Muscle layer of duodenum (tissue), 2 donors: ENCODE measurements around the gene PXDC1.

Source experiments
- H3K27ac ChIP-seq: one replicate; pipeline ENCODE4 v1.7.0; 2013; ENCODE audit warnings: mild to moderate bottlenecking, low read length
- H3K27me3 ChIP-seq: one replicate; pipeline ENCODE4 v1.7.0; 2013; ENCODE audit warnings: low read depth, mild to moderate bottlenecking, control low read depth, low read length
- H3K36me3 ChIP-seq, 2 donors: one replicate each; pipeline ENCODE4 v1.7.0; 2013; ENCODE audit warnings: low read length in 2 of 2, control low read depth in 1 of 2, mild to moderate bottlenecking in 1 of 2; ENCODE audit not compliant: insufficient read depth in 2 of 2, control insufficient read depth in 1 of 2
- H3K4me1 ChIP-seq, 2 donors: one replicate each; pipeline ENCODE4 v1.7.0; 2013; ENCODE audit warnings: low read length in 2 of 2, mild to moderate bottlenecking in 2 of 2, control low read depth in 1 of 2, moderate library complexity in 1 of 2; ENCODE audit not compliant: insufficient read depth in 2 of 2, control insufficient read depth in 1 of 2
- H3K4me3 ChIP-seq, 2 donors: one replicate each; pipeline ENCODE4 v1.7.0; 2013; ENCODE audit warnings: low read length in 2 of 2, low read depth in 1 of 2, mild to moderate bottlenecking in 1 of 2
- H3K9me3 ChIP-seq, 2 donors: one replicate each; pipeline ENCODE4 v1.7.0; 2013; ENCODE audit warnings: low read length in 2 of 2, control low read depth in 1 of 2, mild to moderate bottlenecking in 1 of 2; ENCODE audit not compliant: control insufficient read depth in 1 of 2
- donor health status: healthy.

Gene PXDC1

DNA sequence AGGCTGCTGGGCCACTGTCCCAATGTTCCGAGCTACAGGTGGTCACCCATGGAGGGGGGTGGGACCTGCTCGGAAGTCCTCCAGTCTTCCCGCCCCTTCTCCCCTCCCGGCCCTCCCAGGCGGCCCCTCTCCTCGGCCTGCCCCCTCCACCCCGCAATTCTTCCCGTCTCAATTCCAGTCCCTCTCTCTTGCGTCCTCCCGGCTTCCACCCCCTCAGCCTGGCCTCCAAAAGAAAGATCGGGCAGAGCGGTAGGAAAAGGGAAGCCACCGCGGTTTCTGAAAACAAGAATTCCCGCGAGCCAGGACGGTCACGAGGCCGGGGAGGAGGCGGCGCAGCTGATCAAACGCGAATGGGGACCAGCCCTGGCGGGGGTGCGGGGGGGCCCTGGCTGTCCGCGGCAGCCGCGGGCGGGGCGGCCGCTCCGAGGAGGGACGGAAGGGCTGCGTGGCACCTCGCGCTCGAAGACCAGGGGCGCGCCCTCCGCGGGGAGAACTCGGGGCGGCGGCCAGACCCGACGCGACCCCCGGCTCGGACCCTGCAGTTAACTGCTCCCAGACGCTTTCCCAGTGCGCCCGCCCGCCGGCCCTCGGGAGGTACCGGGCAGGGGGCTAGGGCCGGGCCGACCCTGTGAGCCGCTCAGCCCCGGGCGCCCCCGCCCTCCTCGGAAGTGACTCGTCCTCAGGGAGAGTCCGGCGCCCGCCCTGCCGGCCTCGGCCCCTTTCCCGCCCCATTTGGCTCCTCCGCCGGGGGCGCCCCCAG is 1.0 kb downstream of the PXDC1 start:
- no peaks in the 10 kb centered on the region for H3K9me3 ChIP-seq
- peak overlapping the region; percentile 59 to 77 for H3K4me3 ChIP-seq
- H3K36me3 ChIP-seq: peaks cover 5 to 13% of the 10 kb centered on the region in 2 donors
- H3K4me1 ChIP-seq: peaks cover 12 to 40% of the 10 kb centered on the region in 2 donors
- no peaks in the 10 kb centered on the region for H3K27me3 ChIP-seq
- H3K27ac ChIP-seq: peak overlapping the region; percentile 71

GRCh38 chr6:3749977-3750316 is 1.6 kb downstream of the PXDC1 start:
- Histone ChIP-seq H3K9me3 (no peaks in the 10 kb centered on the region), H3K4me3 (peak overlapping the region; percentile 59 to 77), H3K27ac (peak overlapping the region; percentile 71), H3K27me3 (no peaks in the 10 kb centered on the region), H3K36me3 (peaks cover 5 to 13% of the 10 kb centered on the region in 2 donors), H3K4me1 (peaks cover 12 to 40% of the 10 kb centered on the region in 2 donors)

DNA sequence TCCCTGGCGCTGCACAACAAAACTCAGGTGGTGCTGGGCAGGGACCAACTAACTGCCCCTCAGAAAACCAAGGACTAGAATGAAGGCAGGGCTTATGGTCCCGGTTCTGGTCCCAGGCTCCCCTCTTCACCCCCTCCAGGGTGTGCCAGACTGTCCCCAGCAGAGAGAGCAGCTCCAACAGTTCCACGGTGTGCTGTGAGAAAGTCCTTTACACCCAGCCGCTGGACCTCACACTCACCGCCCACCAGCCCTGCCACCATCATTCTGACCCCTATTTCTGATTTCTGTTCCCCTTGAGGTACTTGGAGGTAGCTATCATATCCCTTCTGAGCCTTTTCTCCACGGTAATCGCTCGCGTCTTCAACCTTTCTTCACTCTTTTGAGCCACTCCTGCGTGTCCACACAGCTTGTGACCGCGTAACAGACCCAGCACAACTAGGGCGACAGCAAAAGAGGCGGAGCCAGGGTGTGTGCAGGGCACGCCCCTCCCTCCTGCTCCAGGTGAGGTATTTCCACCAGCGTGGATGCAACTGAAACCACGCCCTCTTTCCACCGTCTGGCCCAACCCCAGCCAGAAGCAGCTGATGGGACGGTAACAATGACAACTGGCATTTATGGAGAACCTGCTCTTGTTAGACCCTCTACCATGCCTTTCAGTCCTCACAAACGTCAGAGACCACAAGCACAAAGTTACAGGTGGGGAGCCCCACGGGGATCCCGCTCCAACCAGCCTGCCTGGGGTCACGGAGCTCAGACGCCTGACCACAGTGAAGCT is 2.3 kb downstream of the PXDC1 start:
- Histone ChIP-seq H3K36me3 (peaks cover 5 to 13% of the 10 kb centered on the region in 2 donors), H3K4me3 (peak overlapping the region; percentile 59 to 77), H3K27me3 (no peaks in the 10 kb centered on the region), H3K27ac (peak overlapping the region; percentile 71), H3K4me1 (peaks cover 12 to 42% of the 10 kb centered on the region in 2 donors), H3K9me3 (no peaks in the 10 kb centered on the region)

DNA sequence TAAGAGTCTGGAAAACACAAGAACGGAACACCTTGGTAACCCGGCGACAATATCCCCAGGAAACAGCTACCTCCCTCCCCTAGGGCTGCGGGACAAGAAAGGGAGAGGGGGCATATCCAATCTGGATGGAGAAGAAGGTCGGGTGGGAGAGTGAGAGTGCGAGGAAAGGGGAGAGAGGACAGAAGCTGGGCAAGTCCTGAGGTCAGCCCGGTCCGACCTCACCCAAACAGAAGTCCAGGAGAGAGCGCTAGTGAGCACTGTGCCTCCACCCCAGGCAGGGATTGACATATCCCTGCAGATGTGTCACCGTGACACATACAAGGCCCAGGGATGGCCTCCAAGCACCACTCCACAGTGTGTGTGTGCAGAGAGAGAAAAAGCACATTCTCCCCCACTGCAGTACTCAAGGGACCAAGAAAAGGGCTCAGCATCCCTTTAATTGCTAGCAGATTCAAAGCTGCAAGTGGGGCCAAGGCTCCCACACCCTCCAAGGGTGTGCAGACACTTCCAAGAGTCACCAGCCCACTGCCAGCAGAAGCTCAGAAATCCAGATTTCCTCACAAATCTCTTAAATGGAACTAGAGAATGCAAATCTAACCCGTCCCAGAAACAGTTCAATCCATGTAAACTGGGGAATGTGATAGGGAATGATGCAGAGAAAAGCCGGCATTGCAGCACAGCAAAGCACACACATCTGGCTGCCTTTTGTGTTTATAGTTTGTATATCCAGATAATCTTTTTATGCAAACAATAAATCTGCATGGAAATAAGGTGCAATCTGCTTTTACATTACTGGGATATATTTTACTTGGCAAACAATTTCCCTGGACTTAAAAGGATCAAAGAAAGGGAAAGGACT is 3.1 kb downstream of the PXDC1 start:
- Histone ChIP-seq H3K27me3 (no peaks in the 10 kb centered on the region), H3K36me3 (peaks cover 6 to 13% of the 10 kb centered on the region in 2 donors), H3K9me3 (no peaks in the 10 kb centered on the region), H3K27ac (peak overlapping the region; percentile 71), H3K4me3 (peak overlapping the region; percentile 59 to 77), H3K4me1 (peaks cover 16 to 51% of the 10 kb centered on the region in 2 donors)

GRCh38 chr6:3747100-3747737 is 4.3 kb downstream of the PXDC1 start:
- Histone ChIP-seq H3K27ac (no peak overlapping the region), H3K4me3 (no peak overlapping the region), H3K4me1 (peaks cover 25 to 63% of the 10 kb centered on the region in 2 donors)

GRCh38 chr6:3746696-3747095 is 4.8 kb downstream of the PXDC1 start:
- Histone ChIP-seq H3K27me3 (no peaks in the 10 kb centered on the region), H3K4me3 (no peak overlapping the region), H3K9me3 (no peaks in the 10 kb centered on the region), H3K36me3 (peaks cover 9 to 13% of the 10 kb centered on the region in 2 donors), H3K4me1 (peaks cover 25 to 68% of the 10 kb centered on the region in 2 donors), H3K27ac (no peak overlapping the region)

More at GRCh38 chr6:3747100-3747737, 4.3 kb downstream of the PXDC1 start:
- H3K27me3 ChIP-seq: no peaks in the 10 kb centered on the region
- H3K36me3 ChIP-seq: peaks cover 9 to 13% of the 10 kb centered on the region in 2 donors
- no peaks in the 10 kb centered on the region for H3K9me3 ChIP-seq

DNA sequence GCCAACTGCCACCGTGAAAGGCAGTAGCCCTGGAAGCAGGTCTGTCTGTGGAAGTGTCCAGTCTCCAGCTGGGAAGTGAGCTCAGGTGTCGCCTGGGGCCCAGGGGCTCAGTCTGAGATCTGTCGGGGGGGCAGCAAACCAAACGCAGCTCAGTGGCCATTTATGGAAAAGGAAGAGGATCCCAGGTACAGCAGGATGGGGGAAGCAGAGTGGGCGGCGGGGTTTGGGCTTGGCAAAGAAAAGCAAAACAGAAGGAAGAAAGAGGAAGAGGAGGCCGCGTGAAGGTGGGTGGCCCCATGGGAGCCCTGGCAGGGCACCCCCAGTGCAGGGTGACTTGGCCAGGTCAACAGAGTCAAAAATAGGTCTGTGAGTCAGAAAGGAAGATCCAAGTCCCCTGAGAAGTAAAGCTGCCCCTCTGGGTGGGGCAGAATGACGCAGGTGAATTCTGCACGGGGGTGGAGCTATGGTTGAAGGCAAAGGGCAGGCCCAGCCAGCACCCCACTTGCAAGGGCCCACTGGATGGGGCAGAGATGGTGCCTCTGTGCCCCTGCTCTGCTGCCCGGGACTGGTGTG is 5.3 kb downstream of the PXDC1 start:
- Histone ChIP-seq H3K27ac (peak overlapping the region; percentile 16), H3K4me3 (no peak overlapping the region), H3K36me3 (peaks cover 9 to 13% of the 10 kb centered on the region in 2 donors), H3K27me3 (no peaks in the 10 kb centered on the region), H3K4me1 (peaks cover 25 to 72% of the 10 kb centered on the region in 2 donors), H3K9me3 (no peaks in the 10 kb centered on the region)

DNA sequence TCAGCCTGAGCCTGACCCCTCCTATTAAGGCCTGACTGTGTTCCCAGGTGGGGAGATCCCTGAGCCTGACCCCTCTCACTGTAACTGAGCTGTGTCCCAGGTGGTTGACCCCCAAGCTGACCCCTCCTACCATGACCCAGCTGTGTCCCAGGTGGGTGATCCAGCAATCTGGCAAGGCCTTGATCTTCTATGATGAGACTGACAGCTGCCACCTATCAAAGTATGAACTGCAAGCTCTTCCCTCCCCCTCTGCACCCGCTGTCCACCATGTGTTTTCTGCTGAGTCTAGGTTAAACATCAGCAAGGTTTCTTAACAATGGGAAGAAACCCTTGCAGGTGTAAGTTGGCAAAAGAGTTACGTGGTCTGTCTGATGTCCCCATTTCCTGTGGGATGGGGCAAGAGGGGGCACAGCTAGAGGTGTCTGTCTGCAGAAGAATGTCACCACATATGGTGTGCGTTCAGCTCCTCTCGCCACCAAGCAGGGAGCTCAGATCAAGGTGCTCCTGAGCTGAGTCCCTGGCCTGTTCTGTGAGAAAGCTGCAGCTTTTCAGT is 5.9 kb downstream of the PXDC1 start:
- H3K4me1 ChIP-seq: peaks cover 25 to 77% of the 10 kb centered on the region in 2 donors
- H3K4me3 ChIP-seq: no peak overlapping the region
- H3K36me3 ChIP-seq: peaks cover 10 to 14% of the 10 kb centered on the region in 2 donors
- H3K27me3 ChIP-seq: no peaks in the 10 kb centered on the region
- no peaks in the 10 kb centered on the region for H3K9me3 ChIP-seq
- H3K27ac ChIP-seq: peak overlapping the region; percentile 16

- no peak overlapping the region for H3K4me3 ChIP-seq
- no peaks in the 10 kb centered on the region for H3K9me3 ChIP-seq
- H3K4me1 ChIP-seq: peaks cover 25 to 84% of the 10 kb centered on the region in 2 donors
- H3K27ac ChIP-seq: no peak overlapping the region
- H3K36me3 ChIP-seq: peaks cover 12% of the 10 kb centered on the region in 2 donors
- H3K27me3 ChIP-seq: no peaks in the 10 kb centered on the region
These were observed 6.5 kb downstream of the PXDC1 start for GRCh38 chr6:3744901-3745470.
